Esophagus squamous epithelium (tissue), 4 donors: ENCODE measurements around the gene PGBD5.

Experiments
- CTCF ChIP-seq, 6 experiments: fragments of 450-650 bp in 4 of 6; fragments of 200-600 bp in 2 of 6; sonication (generic) in 2 of 6; IDR thresholded peaks; one replicate each; pipeline ENCODE4 v1.5.1; 2016 to 2019; ENCODE audit warnings: antibody characterized with exemption in 6 of 6, mild to moderate bottlenecking in 4 of 6, moderate library complexity in 4 of 6
- POLR2A ChIP-seq, 4 donors: fragments of 450-650 bp; IDR thresholded peaks; one replicate each; pipeline ENCODE4 v1.6.1; 2017; ENCODE audit warnings: antibody characterized with exemption in 4 of 4, mild to moderate bottlenecking in 4 of 4, moderate library complexity in 3 of 4

- no peak for TF ChIP-seq CTCF (IDR thresholded peaks at IDR 0.05)
- TF ChIP-seq POLR2A (IDR thresholded peaks at IDR 0.05) = no peak
Measured at GRCh38 chr1:230312676-230313075, 113.5 kb downstream of the PGBD5 start.
